Activated CD4-positive, CD25-positive, alpha-beta regulatory T cell treated with anti-CD3 and anti-CD28 coated beads, Interleukin-2, amount 50 U/mL, for 24 hours (primary cell): ENCODE measurements around the gene CABP4.
A peak's percentile ranks its signal among the peaks of the same experiment; 100 is the strongest.
"Not testable (repeated sequence)": the region's sequence is repeated elsewhere in the genome, so short reads cannot be mapped to it uniquely, and the experiment has no call there.

Experiments
- ATAC-seq, 2 donors: fragments of 150-1000 bp; cut with Tn5 transposase; one replicate each; pipeline ENCODE4 v1.10.0; 2021; ENCODE audit warnings: mild to moderate bottlenecking in 1 of 2, moderate library complexity in 1 of 2

The CABP4 gene

DNA sequence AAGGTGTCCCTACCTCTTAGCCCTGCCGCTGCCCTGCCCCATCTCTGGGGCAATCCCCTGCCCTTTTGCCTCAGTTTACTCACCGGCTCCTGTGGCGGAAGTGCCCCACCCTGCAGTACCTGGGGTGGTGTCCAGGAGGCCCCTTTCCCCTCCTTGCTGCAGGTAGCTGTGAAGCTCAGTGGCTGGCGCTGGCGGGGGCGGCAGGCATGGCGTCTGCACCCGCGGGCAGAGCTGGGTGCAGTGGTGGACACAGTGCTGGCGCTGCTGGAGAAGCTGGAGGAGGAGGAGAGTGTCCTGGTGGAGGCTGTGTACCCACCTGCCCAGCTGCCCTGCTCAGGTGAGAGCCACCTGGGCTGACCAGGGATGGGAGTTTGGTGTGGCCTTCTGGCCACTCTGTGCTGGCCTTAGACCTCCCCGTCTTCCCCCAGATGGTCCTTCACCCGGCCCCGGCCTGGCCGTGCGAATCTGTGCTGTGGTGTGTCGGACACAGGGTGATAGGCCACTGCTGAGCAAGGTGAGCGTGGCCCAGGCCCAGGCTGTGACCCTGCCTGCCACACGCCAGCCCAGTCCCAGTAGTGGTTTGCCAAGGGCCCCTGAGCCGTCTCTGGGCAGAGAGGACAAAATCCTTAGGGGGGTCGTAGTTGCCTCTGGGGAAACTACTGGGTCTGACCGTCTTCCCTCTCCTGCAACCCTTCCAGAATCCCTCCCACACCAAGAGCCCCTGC lies 35.7 kb upstream of the CABP4 start:
- no peak for ATAC-seq

DNA sequence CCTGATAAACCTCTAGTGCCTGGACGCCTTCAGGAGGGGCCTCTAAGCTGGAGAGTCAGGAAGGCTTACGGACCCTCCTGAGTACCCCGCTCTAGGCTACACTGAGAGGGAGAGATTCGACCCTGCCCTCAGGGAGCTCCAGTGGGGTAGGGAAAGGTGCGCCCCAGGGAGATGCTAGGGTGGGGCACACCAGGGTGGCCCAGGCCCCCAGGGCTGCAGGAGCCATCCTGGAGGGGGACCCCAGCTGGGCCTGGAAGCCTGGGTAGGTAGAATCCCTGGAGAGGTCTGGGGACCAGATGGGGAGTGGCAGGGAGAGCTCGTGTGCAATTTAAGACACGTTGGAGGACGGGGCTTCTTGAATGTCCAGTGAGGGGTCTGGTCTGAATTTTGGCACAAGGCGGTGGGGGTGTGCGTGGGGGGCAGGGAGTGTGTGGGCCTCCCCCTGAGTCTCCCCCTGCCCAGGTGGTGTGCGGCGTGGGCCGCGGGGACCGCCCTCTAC lies 35.0 kb upstream of the CABP4 start:
- ATAC-seq, result no peak

DNA sequence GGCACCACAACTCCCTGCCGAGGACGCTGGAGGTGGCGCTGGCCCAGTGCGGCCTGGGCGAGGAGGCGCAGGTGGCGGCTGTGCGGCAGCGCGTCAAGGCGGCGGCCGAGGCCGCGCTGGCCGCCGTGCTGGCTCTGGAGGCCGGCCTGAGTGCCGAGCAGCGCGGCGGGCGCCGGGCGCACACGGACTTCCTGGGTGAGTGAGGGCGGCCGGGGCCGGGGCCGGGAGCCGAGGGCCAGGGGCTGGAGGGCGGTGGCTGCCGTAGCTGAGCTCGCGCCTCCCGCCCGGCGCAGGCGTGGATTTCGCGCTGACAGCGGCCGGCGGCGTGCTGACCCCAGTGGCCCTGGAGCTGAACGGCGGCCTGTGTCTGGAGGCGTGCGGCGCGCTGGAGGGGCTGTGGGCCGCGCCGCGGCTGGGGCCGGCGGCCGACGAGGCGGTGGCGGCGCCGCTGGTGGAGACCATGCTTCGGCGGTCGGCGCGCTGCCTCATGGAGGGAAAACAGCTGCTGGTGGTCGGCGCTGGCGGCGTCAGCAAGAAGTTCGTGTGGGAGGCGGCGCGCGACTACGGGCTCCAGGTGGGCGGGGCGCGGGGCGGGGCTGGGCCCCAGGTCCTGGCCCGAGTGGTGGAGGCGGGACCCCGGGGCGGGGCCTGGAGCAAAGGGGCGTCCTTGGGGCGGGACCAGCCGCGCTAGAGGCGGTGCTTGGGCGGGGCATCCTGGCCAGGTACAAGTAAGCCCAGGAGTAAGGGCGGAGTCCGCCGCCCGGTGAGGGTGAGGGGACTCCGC lies 34.3 kb upstream of the CABP4 start:
- peak; percentile 90 for ATAC-seq

DNA sequence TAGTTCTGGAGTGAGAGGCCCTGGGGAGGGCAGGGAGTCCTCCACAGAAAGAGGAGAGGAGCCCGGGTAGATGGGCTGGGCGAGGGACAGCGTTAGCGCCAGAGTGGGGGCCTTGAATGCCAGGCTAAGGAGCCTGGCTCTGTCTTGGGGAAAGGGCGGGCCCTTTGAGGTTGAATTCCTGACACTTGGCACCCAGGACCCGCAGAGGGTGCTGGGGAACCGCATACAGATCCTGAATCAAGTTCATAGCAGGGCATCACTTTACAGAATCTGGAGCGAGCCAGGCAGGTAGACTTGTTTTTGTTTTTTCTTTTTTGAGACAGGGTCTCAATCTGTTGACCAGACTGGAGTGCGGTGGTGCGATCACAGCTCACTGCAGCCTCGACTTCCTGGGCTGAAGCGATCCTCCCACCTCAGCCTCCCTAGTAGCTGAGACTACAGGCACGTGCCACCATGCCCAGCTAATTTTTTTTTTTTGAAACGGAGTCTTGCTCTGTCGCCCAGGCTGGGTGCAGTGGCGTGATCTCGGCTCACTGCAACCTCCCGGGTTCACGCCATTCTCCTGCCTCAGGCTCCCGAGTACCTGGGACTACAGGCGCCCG lies 33.6 kb upstream of the CABP4 start:
- ATAC-seq, result no peak

DNA sequence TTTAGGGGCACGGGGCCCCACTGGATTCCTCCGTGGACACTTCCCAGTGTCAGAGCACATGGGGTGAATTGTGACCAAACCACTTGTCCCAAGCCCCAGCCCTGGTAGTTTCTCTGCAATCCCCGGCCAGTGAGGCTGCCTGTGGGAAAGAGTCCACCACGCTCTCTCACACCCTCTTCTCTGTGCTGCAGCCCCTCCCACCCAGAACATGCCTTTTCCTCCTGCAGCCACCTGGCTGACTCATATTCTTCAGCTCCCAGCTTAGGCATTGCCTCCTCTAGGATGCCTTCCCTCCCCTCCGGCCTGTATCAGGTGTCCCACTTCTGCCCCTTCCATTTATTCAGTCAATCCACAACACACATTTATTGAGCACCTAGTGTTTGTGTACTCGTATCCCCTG lies 32.3 kb upstream of the CABP4 start:
- no peak for ATAC-seq

DNA sequence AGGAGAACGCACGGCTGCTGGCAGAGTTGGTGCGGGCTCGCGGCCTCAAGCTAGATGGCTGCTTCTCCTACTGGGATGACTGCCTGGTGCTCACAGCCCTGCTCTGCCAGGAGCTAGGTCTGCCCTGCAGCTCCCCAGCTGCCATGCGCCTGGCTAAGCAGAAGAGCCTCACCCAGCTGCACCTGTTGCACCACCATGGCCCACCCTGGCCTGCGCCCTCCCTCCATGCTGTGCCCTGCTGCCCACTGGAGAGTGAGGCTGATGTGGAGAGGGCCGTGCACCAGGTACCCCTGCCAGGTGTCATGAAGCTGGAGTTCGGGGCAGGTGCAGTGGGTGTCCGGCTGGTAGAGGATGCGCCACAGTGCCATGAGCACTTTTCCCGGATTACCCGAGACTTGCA lies 31.7 kb upstream of the CABP4 start:
- ATAC-seq, result no peak

DNA sequence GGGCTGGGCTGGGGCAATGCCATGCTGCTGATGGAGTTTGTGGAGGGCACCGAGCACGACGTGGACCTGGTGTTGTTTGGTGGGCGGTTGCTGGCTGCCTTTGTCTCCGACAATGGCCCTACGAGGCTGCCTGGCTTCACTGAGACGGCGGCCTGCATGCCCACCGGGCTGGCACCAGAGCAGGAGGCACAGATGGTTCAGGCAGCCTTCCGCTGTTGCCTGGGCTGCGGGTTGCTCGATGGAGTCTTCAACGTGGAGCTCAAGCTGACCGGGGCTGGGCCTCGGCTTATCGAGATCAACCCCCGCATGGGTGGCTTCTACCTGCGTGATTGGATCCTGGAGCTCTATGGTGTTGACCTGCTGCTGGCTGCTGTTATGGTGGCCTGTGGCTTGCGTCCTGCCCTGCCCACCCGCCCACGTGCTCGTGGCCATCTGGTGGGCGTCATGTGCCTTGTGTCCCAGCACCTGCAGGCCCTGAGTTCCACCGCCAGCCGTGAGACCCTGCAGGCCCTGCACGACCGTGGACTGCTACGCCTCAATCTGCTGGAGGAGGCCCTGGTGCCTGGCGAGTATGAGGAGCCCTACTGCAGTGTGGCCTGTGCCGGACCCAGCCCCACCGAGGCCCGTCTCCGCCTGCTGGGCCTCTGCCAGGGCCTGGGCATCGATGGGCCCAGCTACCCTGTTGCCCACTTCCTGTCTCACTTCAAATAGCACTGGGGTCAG lies 31.1 kb upstream of the CABP4 start:
- ATAC-seq, result no peak

DNA sequence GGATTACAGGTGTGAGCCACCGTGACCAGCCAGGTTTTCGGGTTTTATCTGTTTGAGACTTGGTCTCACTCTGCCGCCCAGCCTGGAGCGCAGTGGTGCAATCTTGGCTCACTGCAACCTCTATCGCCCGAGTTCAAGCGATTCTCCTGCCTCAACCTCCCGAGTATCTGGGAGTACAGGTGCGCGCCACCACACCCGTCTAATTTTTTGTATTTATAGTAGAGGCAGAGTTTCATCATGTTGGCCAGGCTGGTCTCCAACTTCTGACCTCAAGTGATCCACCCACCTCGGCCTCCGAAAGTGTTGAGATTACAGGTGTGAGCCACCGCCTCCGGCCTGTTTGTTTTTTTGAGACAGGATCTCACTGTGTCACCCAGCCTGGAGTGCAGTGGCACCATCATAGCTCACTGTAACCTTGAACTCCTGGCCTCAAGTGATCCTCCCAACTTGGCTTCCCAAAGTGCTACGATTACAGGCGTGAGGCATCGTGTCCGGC lies 27.7 kb upstream of the CABP4 start:
- not testable (repeated sequence) for ATAC-seq

DNA sequence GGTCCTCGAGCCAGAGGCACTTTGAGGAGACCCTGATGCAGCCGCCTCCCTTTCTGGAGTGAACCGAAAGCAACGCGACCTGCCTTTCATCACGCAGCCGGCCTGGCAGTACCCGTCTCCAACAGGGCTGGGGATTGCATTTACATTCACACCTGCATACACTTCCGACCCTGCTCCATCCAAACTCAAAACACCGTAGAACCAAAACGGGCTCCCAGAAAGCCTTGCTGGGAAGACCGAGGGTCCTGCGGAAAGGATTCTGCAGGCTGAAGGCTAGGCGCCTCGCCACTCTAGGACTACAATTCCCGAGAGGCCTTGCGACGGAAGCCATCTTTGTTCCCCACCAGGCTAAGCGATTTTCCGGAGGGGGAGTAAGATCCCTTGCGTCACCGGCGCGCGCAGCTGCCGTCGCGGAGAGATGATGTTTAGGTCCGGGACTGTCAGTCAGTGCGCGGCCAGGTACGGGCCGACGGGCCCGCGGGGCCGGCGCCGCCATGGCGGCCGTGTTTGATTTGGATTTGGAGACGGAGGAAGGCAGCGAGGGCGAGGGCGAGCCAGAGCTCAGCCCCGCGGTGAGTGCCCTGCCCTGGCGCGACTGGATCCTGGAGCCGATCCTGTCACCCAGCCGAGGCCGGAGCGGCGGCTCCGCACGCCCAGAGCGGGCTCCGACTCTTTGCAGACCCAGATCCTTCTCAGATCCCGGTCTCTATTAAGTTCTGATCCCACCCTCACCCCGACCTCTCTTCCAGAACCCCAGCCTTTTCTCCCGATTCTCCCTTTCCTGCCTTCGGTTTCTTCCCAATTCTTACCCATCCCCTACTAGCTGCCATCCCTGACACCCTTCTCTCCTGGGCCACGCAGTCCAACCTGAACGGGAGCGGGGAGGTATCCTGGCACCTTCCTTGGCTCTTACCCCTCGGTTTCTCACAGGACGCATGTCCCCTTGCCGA lies 26.8 kb upstream of the CABP4 start, which contains the start of gene RPS6KB2:
RPS6KB2 (plus strand) TSS at position 443 of the 950 bp plus-strand sequence; CDS start at position 495, 52 bp downstream.
- ATAC-seq, result peak; percentile 88 to 90

DNA sequence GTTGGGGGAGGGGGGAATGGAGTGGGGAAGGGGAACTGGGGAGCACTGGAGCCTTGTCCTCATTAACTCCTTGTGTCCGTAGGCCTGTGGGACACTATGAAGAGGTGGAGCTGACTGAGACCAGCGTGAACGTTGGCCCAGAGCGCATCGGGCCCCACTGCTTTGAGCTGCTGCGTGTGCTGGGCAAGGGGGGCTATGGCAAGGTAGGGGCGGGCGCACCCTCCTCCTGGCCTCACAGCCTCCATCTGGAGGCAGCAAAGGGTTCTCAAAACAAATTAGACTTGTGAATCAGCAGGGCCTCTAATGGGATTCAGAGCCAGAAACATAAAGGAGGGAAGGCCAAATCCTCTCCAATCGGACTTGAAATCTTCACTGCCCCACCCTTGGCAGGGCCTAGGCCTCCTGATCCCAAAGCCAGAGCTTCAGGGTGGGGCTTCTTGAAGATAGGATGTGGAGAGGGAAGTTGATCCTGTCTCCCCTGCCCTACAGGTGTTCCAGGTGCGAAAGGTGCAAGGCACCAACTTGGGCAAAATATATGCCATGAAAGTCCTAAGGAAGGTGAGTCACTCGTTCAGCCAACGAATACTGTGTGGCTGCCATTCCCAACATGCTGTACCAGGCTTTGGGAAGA lies 26.0 kb upstream of the CABP4 start:
- no peak for ATAC-seq

DNA sequence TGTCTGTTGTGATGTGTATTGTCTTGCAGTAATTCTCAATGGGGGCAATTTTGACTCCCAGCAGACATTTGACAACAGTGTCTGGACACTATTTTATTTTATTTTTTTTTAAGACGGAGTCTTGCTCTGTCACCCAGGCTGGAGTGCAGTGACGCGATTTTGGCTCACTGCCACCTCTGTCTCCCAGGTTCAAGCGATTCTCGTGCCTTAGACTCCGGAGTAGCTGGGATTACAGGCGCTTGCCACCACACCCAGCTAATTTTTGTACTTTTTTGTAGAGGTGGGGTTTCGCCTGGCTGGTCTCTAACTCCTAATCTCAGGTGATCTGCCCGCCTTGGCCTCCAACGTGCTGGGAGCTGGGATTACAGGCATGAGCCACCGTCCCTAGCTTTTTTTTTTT lies 25.4 kb upstream of the CABP4 start:
- no peak for ATAC-seq

DNA sequence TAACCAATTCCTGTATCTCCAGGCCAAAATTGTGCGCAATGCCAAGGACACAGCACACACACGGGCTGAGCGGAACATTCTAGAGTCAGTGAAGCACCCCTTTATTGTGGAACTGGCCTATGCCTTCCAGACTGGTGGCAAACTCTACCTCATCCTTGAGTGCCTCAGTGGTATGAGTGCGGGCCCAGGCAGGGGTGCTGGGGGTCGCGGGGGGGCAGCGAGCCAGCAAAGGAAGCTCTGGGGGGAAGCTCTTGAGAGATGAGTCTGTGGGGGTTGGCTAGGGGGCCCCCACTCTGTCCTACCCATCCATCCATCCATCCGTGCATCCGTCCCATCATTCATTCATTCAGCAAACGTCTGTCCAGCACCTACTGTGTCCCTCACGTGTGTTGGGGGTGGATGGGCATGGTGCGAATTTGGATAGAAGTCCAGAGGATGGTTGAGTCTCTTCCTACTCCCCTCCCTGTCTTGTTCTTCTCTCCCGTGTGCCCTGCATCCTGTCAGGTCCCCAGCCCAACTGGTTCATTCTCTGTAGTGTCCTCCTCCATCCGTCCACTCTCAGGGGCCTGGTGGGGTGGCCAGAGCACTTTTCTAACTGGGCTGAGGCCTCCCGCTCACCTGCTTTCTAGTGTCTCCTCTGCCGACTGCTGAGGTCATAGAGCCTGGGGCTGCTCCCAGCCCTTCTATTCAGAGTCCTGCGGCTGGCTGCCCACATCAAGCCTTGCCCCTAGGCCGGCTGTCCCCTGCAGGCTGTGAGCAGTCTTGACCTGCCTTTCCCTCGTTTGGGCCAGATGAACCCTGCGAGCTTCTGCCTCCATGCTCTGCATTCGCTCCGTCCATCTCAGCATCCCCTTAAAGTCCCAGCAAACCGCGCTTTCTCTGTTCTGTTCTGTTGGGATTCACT lies 23.6 kb upstream of the CABP4 start:
- ATAC-seq, result no peak

DNA sequence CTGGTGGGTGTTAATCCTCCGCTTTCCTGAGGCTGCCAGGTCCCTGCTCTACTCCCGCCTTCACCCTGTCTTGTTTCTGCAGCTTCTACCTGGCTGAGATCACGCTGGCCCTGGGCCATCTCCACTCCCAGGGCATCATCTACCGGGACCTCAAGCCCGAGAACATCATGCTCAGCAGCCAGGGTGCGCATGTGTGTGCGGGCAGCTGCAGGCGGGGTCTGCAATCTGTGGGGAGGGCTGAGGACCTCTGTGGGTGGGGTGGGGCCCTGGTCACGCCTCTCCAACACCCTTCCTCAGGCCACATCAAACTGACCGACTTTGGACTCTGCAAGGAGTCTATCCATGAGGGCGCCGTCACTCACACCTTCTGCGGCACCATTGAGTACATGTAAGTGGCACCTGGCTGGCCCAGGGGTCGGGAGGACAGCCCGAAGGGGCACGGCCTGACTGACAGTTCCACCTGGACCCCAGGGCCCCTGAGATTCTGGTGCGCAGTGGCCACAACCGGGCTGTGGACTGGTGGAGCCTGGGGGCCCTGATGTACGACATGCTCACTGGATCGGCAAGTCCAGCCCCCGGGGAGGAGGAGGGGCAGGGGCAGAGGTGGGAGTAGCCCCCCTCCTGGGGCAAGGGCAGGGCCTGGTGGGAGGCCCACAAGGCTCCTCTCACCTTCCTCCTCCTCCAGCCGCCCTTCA lies 22.4 kb upstream of the CABP4 start:
- ATAC-seq, result no peak

DNA sequence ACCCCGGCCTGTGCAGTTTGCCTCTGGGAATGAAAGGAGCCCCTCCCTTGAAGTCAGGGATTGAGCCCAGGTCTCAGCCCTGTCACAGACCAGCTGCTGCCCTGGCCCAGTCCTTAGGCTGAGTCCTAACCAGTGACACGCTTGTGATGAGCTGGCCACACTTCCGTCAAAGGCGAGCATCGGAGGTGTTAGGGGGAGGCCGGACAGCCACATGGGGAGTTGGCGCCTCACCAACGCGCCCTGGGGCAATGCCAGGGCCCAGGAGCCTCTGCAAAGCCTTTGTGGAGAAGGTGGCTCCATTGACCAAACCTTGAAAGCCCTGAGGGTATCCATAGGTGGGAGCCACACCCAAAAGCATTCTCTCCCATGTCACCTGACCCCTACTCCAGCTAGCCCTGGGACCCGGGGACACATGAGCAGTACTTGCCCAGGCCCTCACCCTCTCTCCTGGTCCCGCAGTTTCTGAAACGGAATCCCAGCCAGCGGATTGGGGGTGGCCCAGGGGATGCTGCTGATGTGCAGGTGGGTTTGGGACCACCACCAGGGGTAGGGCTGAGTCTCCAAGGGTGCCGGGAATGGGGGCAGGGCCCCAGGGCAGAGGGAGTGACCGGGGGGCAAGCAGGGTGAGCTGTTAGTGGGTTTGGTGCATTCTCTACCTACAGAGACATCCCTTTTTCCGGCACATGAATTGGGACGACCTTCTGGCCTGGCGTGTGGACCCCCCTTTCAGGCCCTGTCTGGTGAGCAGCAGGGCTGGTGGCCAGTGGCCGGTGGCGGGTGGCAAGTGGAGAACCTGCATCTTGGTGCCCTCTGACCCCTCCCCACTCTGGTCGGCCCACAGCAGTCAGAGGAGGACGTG lies 21.4 kb upstream of the CABP4 start:
- no peak for ATAC-seq

DNA sequence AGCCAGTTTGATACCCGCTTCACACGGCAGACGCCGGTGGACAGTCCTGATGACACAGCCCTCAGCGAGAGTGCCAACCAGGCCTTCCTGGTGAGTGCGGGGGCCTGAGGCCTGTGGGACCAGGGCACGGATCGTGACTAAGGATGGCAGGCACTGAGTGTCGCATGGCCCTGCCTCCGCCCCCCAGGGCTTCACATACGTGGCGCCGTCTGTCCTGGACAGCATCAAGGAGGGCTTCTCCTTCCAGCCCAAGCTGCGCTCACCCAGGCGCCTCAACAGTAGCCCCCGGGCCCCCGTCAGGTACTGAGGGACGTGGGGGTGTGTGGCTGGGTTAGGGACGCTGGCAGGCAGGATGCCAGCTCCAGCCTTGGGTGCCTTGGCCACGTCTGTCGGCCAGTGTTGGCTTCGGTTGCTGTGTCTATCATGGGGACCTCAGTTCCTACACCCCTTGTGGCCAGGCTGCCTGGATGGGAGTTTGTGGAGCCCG lies 20.7 kb upstream of the CABP4 start:
- no peak for ATAC-seq

DNA sequence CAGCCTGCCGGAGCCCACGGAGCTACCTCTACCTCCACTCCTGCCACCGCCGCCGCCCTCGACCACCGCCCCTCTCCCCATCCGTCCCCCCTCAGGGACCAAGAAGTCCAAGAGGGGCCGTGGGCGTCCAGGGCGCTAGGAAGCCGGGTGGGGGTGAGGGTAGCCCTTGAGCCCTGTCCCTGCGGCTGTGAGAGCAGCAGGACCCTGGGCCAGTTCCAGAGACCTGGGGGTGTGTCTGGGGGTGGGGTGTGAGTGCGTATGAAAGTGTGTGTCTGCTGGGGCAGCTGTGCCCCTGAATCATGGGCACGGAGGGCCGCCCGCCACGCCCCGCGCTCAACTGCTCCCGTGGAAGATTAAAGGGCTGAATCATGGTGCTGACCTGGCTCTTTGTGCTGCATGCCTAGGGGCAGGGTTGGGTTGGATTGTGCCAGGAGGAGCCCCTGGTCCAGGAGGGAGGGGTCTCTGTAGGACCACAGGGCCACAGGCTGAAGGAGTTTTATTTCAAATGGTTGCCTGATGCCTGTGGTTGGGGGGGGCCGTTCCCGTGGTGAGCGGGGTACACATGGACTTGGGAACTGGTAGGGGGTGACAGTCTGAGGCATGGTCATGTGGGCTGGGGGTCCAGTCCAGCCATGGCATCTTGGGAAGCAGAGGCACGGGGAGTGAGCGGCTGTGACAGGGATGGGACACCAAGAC lies 20.0 kb upstream of the CABP4 start:
- ATAC-seq, result no peak

DNA sequence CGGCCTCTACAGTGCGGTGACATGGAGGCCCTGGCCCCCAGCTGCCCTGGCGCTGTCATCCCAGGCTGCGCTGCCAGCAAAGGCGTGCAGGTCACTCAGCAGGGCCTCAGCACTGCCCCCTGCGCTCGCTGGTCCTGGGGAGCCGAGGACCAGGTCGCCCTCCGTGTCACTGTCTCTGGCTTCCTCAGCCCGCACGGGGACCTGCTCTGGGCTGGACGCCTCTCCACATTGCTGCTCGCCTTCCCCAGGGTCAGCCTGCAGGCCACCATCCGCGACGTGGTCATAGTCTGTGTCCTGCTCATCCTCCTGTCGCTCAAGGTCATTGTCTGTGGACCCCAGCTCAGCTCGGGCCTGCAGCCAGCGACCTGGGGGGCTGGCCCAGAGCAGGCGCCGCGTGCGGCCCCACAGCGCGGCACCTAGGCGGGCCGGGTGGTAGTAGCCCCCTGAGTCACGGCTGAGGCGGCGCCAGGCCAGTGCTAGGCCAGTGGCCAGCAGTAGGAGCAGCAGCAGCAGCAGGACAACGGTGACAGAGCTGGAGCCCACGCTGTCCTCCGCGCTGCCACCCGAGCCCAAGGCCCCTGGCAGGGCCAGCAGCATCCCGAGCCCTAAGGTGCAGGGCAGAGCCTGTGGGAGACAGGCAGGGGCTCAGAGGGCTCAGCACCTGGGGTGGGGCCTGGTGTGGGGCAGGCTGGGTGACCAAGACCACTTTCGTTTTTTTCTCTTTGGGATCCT lies 19.3 kb upstream of the CABP4 start:
- peak in 1 of 2 donors; percentile 0 for ATAC-seq
